Kidney tubule cell (primary cell): ENCODE results near the gene NAGS.
"Not testable (repeated sequence)": the region's sequence is repeated elsewhere in the genome, so short reads cannot be mapped to it uniquely, and the experiment has no call there.

Experiments used
- DNase-seq: peaks from one replicate; pipeline ENCODE4 v3.0.0-alpha.2; 2018; ENCODE audit warnings: low spot score

The NAGS gene

GRCh38 chr17:43984521-43984920 is 19.9 kb upstream of the NAGS start:
- DNase-seq, result no peak

GRCh38 chr17:43986225-43986981 is 18.0 kb upstream of the NAGS start:
- no peak for DNase-seq

- DNase-seq, result no peak
Measured at GRCh38 chr17:43987131-43988021, 17.0 kb upstream of the NAGS start.

- DNase-seq, result no peak
Measured at GRCh38 chr17:43988301-43988700, 16.1 kb upstream of the NAGS start.

GRCh38 chr17:43992641-43993040 is 11.8 kb upstream of the NAGS start:
- DNase-seq, result no peak

- peak; percentile 62 for DNase-seq
Measured at GRCh38 chr17:43994272-43995149, 9.9 kb upstream of the NAGS start.

- DNase-seq, result no peak
Measured at GRCh38 chr17:43995150-43995471, 9.3 kb upstream of the NAGS start.

GRCh38 chr17:43997180-43997579 is 7.2 kb upstream of the NAGS start:
- DNase-seq, result not testable (repeated sequence)

- peak; percentile 30 for DNase-seq
Measured at GRCh38 chr17:43998552-43998951, 5.9 kb upstream of the NAGS start.

- DNase-seq, result no peak
Measured at GRCh38 chr17:43999024-43999423, 5.4 kb upstream of the NAGS start.

GRCh38 chr17:44000141-44000860 is 4.1 kb upstream of the NAGS start:
- DNase-seq, result no peak

- no peak for DNase-seq
Measured at GRCh38 chr17:44000871-44001460, 3.5 kb upstream of the NAGS start.

- DNase-seq, result no peak
Measured at GRCh38 chr17:44001461-44001920, 2.9 kb upstream of the NAGS start.

- DNase-seq, result peak; percentile 66
Measured at GRCh38 chr17:44002141-44002848, 2.1 kb upstream of the NAGS start.

GRCh38 chr17:44004761-44005526 is 522 bp downstream of the NAGS start:
- peak; percentile 50 for DNase-seq

- peak; percentile 74 for DNase-seq
Measured at GRCh38 chr17:44005527-44006271, 1.3 kb downstream of the NAGS start.

- no peak for DNase-seq
Measured at GRCh38 chr17:44006272-44006597, 1.8 kb downstream of the NAGS start.

GRCh38 chr17:44006598-44007345 is 2.4 kb downstream of the NAGS start:
- DNase-seq, result peak; percentile 98
